ENCODE results near the gene UBFD1.

DNA sequence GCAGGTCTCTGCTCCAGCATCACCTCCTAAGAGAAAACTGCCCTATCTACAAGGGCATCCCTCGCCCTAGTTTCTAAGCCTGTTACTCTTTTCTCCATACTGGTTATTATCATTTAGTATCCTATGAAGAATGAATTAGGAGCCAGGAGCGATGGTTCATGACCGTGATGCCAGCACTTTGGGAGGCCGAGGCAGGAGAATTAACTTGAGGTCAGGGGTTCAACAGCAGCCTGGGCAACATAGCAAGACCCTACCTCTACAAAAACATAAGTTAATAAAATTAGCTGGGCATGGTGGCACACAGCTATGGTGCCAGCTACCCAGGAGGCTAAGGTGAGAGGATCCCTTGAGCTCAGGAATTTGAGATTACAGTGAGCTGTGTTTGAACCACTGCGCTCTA, 7.6 kb upstream of the UBFD1 start:
- TF ChIP-seq JUNB (IDR thresholded peaks at IDR 0.05) (no peak), YY1 (IDR thresholded peaks at IDR 0.05; ENCODE audit: low read depth, low read length) (no peak), TAF1 (IDR thresholded peaks at IDR 0.05; ENCODE audit: borderline replicate concordance, low read depth, low read length) (no peak), POLR2A (IDR thresholded peaks at IDR 0.05; ENCODE audit: low read depth, low read length) (no peak), SUZ12 (IDR thresholded peaks at IDR 0.05; ENCODE audit: unreplicated experiment) (no peak), NBN (IDR thresholded peaks at IDR 0.05) (no peak), HDAC6 (IDR thresholded peaks at IDR 0.05; ENCODE audit: unreplicated experiment) (no peak), NFYB (IDR thresholded peaks at IDR 0.05; ENCODE audit: insufficient read depth, low read depth, low read length) (no peak)
- TF ChIP-seq, protein P1, sequence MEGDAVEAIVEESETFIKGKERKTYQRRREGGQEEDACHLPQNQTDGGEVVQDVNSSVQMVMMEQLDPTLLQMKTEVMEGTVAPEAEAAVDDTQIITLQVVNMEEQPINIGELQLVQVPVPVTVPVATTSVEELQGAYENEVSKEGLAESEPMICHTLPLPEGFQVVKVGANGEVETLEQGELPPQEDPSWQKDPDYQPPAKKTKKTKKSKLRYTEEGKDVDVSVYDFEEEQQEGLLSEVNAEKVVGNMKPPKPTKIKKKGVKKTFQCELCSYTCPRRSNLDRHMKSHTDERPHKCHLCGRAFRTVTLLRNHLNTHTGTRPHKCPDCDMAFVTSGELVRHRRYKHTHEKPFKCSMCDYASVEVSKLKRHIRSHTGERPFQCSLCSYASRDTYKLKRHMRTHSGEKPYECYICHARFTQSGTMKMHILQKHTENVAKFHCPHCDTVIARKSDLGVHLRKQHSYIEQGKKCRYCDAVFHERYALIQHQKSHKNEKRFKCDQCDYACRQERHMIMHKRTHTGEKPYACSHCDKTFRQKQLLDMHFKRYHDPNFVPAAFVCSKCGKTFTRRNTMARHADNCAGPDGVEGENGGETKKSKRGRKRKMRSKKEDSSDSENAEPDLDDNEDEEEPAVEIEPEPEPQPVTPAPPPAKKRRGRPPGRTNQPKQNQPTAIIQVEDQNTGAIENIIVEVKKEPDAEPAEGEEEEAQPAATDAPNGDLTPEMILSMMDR (IDR thresholded peaks at IDR 0.05 in 2 of 3, conservative IDR thresholded peaks at IDR 0.05 in 1 of 3; ENCODE audit: control insufficient read depth in 2 of 3, extremely low read depth in 1 of 3, insufficient read depth in 1 of 3, low read depth in 3 of 3, low read length in 3 of 3) = no peak
- TF ChIP-seq, protein P2, sequence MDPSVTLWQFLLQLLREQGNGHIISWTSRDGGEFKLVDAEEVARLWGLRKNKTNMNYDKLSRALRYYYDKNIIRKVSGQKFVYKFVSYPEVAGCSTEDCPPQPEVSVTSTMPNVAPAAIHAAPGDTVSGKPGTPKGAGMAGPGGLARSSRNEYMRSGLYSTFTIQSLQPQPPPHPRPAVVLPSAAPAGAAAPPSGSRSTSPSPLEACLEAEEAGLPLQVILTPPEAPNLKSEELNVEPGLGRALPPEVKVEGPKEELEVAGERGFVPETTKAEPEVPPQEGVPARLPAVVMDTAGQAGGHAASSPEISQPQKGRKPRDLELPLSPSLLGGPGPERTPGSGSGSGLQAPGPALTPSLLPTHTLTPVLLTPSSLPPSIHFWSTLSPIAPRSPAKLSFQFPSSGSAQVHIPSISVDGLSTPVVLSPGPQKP (IDR thresholded peaks at IDR 0.05; ENCODE audit: low read depth, low read length) = no peak
